Measurements from ENCODE around the gene GCC2.

Gene GCC2

GRCh38 chr2:108536911-108537310 is 87.9 kb downstream of the GCC2 start:
- no peaks in the 10 kb centered on the region for H3K27me3 ChIP-seq (ENCODE audit: control insufficient read depth in 2 of 2, insufficient read depth in 2 of 2, low read length in 2 of 2)
- peaks cover 14 to 17% of the 10 kb centered on the region in 2 donors for H3K4me1 ChIP-seq (ENCODE audit: control insufficient read depth in 2 of 2, insufficient read depth in 2 of 2, low read length in 2 of 2)
- no peak overlapping the region for H3K27ac ChIP-seq (ENCODE audit: low read depth in 2 of 2, low read length in 2 of 2)
- no peak overlapping the region for H3K9ac ChIP-seq (ENCODE audit: low read depth in 1 of 2, low read length in 2 of 2)
- H3K9me3 ChIP-seq (ENCODE audit: control insufficient read depth in 2 of 2, low read length in 2 of 2), result no peaks in the 10 kb centered on the region
- no peak overlapping the region for H3K4me3 ChIP-seq (ENCODE audit: low read length in 2 of 2)
- H3K36me3 ChIP-seq (ENCODE audit: control insufficient read depth in 2 of 2, insufficient read depth in 2 of 2, low read length in 2 of 2), result no peaks in the 10 kb centered on the region

GRCh38 chr2:108538000-108538625 is 89.1 kb downstream of the GCC2 start:
- no peak overlapping the region for H3K27ac ChIP-seq (ENCODE audit: low read depth in 2 of 2, low read length in 2 of 2)
- H3K9ac ChIP-seq (ENCODE audit: low read depth in 1 of 2, low read length in 2 of 2), result no peak overlapping the region
- no peaks in the 10 kb centered on the region for H3K27me3 ChIP-seq (ENCODE audit: control insufficient read depth in 2 of 2, insufficient read depth in 2 of 2, low read length in 2 of 2)
- no peaks in the 10 kb centered on the region for H3K36me3 ChIP-seq (ENCODE audit: control insufficient read depth in 2 of 2, insufficient read depth in 2 of 2, low read length in 2 of 2)
- H3K9me3 ChIP-seq (ENCODE audit: control insufficient read depth in 2 of 2, low read length in 2 of 2), result no peaks in the 10 kb centered on the region
- H3K4me1 ChIP-seq (ENCODE audit: control insufficient read depth in 2 of 2, insufficient read depth in 2 of 2, low read length in 2 of 2), result peaks cover 14 to 17% of the 10 kb centered on the region in 2 donors
- H3K4me3 ChIP-seq (ENCODE audit: low read length in 2 of 2), result no peak overlapping the region

- Histone ChIP-seq H3K9ac (ENCODE audit: low read depth in 1 of 2, low read length in 2 of 2) (no peak overlapping the region), H3K4me1 (ENCODE audit: control insufficient read depth in 2 of 2, insufficient read depth in 2 of 2, low read length in 2 of 2) (peaks cover 8 to 15% of the 10 kb centered on the region in 2 donors), H3K36me3 (ENCODE audit: control insufficient read depth in 2 of 2, insufficient read depth in 2 of 2, low read length in 2 of 2) (no peaks in the 10 kb centered on the region), H3K9me3 (ENCODE audit: control insufficient read depth in 2 of 2, low read length in 2 of 2) (no peaks in the 10 kb centered on the region), H3K4me3 (ENCODE audit: low read length in 2 of 2) (no peak overlapping the region), H3K27ac (ENCODE audit: low read depth in 2 of 2, low read length in 2 of 2) (peak overlapping the region in 1 of 2 donors; percentile 11), H3K27me3 (ENCODE audit: control insufficient read depth in 2 of 2, insufficient read depth in 2 of 2, low read length in 2 of 2) (no peaks in the 10 kb centered on the region)
Measured at GRCh38 chr2:108541451-108541850, 92.4 kb downstream of the GCC2 start.

GRCh38 chr2:108542071-108542470 is 93.1 kb downstream of the GCC2 start:
- H3K4me3 ChIP-seq (ENCODE audit: low read length in 2 of 2), result no peak overlapping the region
- H3K4me1 ChIP-seq (ENCODE audit: control insufficient read depth in 2 of 2, insufficient read depth in 2 of 2, low read length in 2 of 2), result peaks cover 8 to 14% of the 10 kb centered on the region in 2 donors
- H3K27ac ChIP-seq (ENCODE audit: low read depth in 2 of 2, low read length in 2 of 2), result peak overlapping the region in 1 of 2 donors; percentile 8
- H3K9ac ChIP-seq (ENCODE audit: low read depth in 1 of 2, low read length in 2 of 2), result no peak overlapping the region
- H3K9me3 ChIP-seq (ENCODE audit: control insufficient read depth in 2 of 2, low read length in 2 of 2), result no peaks in the 10 kb centered on the region
- no peaks in the 10 kb centered on the region for H3K36me3 ChIP-seq (ENCODE audit: control insufficient read depth in 2 of 2, insufficient read depth in 2 of 2, low read length in 2 of 2)
- H3K27me3 ChIP-seq (ENCODE audit: control insufficient read depth in 2 of 2, insufficient read depth in 2 of 2, low read length in 2 of 2), result no peaks in the 10 kb centered on the region

GRCh38 chr2:108547606-108548005 is 98.6 kb downstream of the GCC2 start:
- Histone ChIP-seq H3K4me1 (ENCODE audit: control insufficient read depth in 2 of 2, insufficient read depth in 2 of 2, low read length in 2 of 2) (peaks cover 0 to 2% of the 10 kb centered on the region in 2 donors), H3K9ac (ENCODE audit: low read depth in 1 of 2, low read length in 2 of 2) (no peak overlapping the region), H3K4me3 (ENCODE audit: low read length in 2 of 2) (no peak overlapping the region), H3K27me3 (ENCODE audit: control insufficient read depth in 2 of 2, insufficient read depth in 2 of 2, low read length in 2 of 2) (no peaks in the 10 kb centered on the region), H3K36me3 (ENCODE audit: control insufficient read depth in 2 of 2, insufficient read depth in 2 of 2, low read length in 2 of 2) (no peaks in the 10 kb centered on the region), H3K9me3 (ENCODE audit: control insufficient read depth in 2 of 2, low read length in 2 of 2) (no peaks in the 10 kb centered on the region), H3K27ac (ENCODE audit: low read depth in 2 of 2, low read length in 2 of 2) (no peak overlapping the region)

- H3K27me3 ChIP-seq (ENCODE audit: control insufficient read depth in 2 of 2, insufficient read depth in 2 of 2, low read length in 2 of 2), result no peaks in the 10 kb centered on the region
- peaks cover 0 to 2% of the 10 kb centered on the region in 2 donors for H3K4me1 ChIP-seq (ENCODE audit: control insufficient read depth in 2 of 2, insufficient read depth in 2 of 2, low read length in 2 of 2)
- no peaks in the 10 kb centered on the region for H3K9me3 ChIP-seq (ENCODE audit: control insufficient read depth in 2 of 2, low read length in 2 of 2)
- H3K36me3 ChIP-seq (ENCODE audit: control insufficient read depth in 2 of 2, insufficient read depth in 2 of 2, low read length in 2 of 2), result no peaks in the 10 kb centered on the region
- H3K27ac ChIP-seq (ENCODE audit: low read depth in 2 of 2, low read length in 2 of 2), result no peak overlapping the region
- H3K9ac ChIP-seq (ENCODE audit: low read depth in 1 of 2, low read length in 2 of 2), result no peak overlapping the region
- no peak overlapping the region for H3K4me3 ChIP-seq (ENCODE audit: low read length in 2 of 2)
Measured at GRCh38 chr2:108548208-108549003, 99.4 kb downstream of the GCC2 start.

GRCh38 chr2:108552566-108552965 is 103.6 kb downstream of the GCC2 start:
- peaks cover 5 to 6% of the 10 kb centered on the region in 2 donors for H3K4me1 ChIP-seq (ENCODE audit: control insufficient read depth in 2 of 2, insufficient read depth in 2 of 2, low read length in 2 of 2)

GRCh38 chr2:108553209-108553919 is 104.4 kb downstream of the GCC2 start:
- H3K4me3 ChIP-seq (ENCODE audit: low read length in 2 of 2), result no peak overlapping the region
- H3K4me1 ChIP-seq (ENCODE audit: control insufficient read depth in 2 of 2, insufficient read depth in 2 of 2, low read length in 2 of 2), result peaks cover 5 to 6% of the 10 kb centered on the region in 2 donors
- H3K9ac ChIP-seq (ENCODE audit: low read depth in 1 of 2, low read length in 2 of 2), result no peak overlapping the region
- H3K27me3 ChIP-seq (ENCODE audit: control insufficient read depth in 2 of 2, insufficient read depth in 2 of 2, low read length in 2 of 2), result no peaks in the 10 kb centered on the region
- H3K27ac ChIP-seq (ENCODE audit: low read depth in 2 of 2, low read length in 2 of 2), result peak overlapping the region; percentile 57 to 61
- no peaks in the 10 kb centered on the region for H3K36me3 ChIP-seq (ENCODE audit: control insufficient read depth in 2 of 2, insufficient read depth in 2 of 2, low read length in 2 of 2)
- no peaks in the 10 kb centered on the region for H3K9me3 ChIP-seq (ENCODE audit: control insufficient read depth in 2 of 2, low read length in 2 of 2)

More at GRCh38 chr2:108552566-108552965, 103.6 kb downstream of the GCC2 start:
- Histone ChIP-seq H3K9ac (ENCODE audit: low read depth in 1 of 2, low read length in 2 of 2) (no peak overlapping the region), H3K4me3 (ENCODE audit: low read length in 2 of 2) (no peak overlapping the region), H3K9me3 (ENCODE audit: control insufficient read depth in 2 of 2, low read length in 2 of 2) (no peaks in the 10 kb centered on the region), H3K27me3 (ENCODE audit: control insufficient read depth in 2 of 2, insufficient read depth in 2 of 2, low read length in 2 of 2) (no peaks in the 10 kb centered on the region), H3K36me3 (ENCODE audit: control insufficient read depth in 2 of 2, insufficient read depth in 2 of 2, low read length in 2 of 2) (no peaks in the 10 kb centered on the region), H3K27ac (ENCODE audit: low read depth in 2 of 2, low read length in 2 of 2) (peak overlapping the region; percentile 9 to 45)

- peaks cover 5 to 6% of the 10 kb centered on the region in 2 donors for H3K4me1 ChIP-seq (ENCODE audit: control insufficient read depth in 2 of 2, insufficient read depth in 2 of 2, low read length in 2 of 2)
- no peak overlapping the region for H3K4me3 ChIP-seq (ENCODE audit: low read length in 2 of 2)
- no peaks in the 10 kb centered on the region for H3K9me3 ChIP-seq (ENCODE audit: control insufficient read depth in 2 of 2, low read length in 2 of 2)
- H3K27ac ChIP-seq (ENCODE audit: low read depth in 2 of 2, low read length in 2 of 2), result peak overlapping the region in 1 of 2 donors; percentile 61
- no peak overlapping the region for H3K9ac ChIP-seq (ENCODE audit: low read depth in 1 of 2, low read length in 2 of 2)
- no peaks in the 10 kb centered on the region for H3K36me3 ChIP-seq (ENCODE audit: control insufficient read depth in 2 of 2, insufficient read depth in 2 of 2, low read length in 2 of 2)
- H3K27me3 ChIP-seq (ENCODE audit: control insufficient read depth in 2 of 2, insufficient read depth in 2 of 2, low read length in 2 of 2), result no peaks in the 10 kb centered on the region
Measured at GRCh38 chr2:108554528-108554927, 105.5 kb downstream of the GCC2 start.

- Histone ChIP-seq H3K4me3 (ENCODE audit: low read length in 2 of 2) (no peak overlapping the region), H3K27ac (ENCODE audit: low read depth in 2 of 2, low read length in 2 of 2) (peak overlapping the region in 1 of 2 donors; percentile 18), H3K9me3 (ENCODE audit: control insufficient read depth in 2 of 2, low read length in 2 of 2) (no peaks in the 10 kb centered on the region), H3K9ac (ENCODE audit: low read depth in 1 of 2, low read length in 2 of 2) (no peak overlapping the region), H3K27me3 (ENCODE audit: control insufficient read depth in 2 of 2, insufficient read depth in 2 of 2, low read length in 2 of 2) (no peaks in the 10 kb centered on the region), H3K4me1 (ENCODE audit: control insufficient read depth in 2 of 2, insufficient read depth in 2 of 2, low read length in 2 of 2) (peaks cover 5 to 6% of the 10 kb centered on the region in 2 donors), H3K36me3 (ENCODE audit: control insufficient read depth in 2 of 2, insufficient read depth in 2 of 2, low read length in 2 of 2) (no peaks in the 10 kb centered on the region)
Measured at GRCh38 chr2:108555572-108555971, 106.6 kb downstream of the GCC2 start.
